Fibroblast of pulmonary artery (primary cell): Measurements from ENCODE around the gene CXCR3.
"Not testable (repeated sequence)": the region's sequence is repeated elsewhere in the genome, so short reads cannot be mapped to it uniquely, and the experiment has no call there.

Source experiments
- DNase-seq: peaks from one replicate; pipeline ENCODE4 v3.0.0-alpha.2; 2010; ENCODE audit warnings: low read depth
- H3K4me3 ChIP-seq: replicated peaks from 2 replicates; pipeline ENCODE4 v1.5.1; 2011; ENCODE audit warnings: low read depth, mild to moderate bottlenecking, control low read depth, low read length, moderate library complexity
- TF ChIP-seq, protein P1 (sequence below): IDR thresholded peaks from 2 replicates; pipeline ENCODE4 v1.5.1; 2011; ENCODE audit warnings: mild to moderate bottlenecking, control low read depth, low read length, inconsistent platforms; ENCODE audit errors: missing control alignments

Gene CXCR3

DNA sequence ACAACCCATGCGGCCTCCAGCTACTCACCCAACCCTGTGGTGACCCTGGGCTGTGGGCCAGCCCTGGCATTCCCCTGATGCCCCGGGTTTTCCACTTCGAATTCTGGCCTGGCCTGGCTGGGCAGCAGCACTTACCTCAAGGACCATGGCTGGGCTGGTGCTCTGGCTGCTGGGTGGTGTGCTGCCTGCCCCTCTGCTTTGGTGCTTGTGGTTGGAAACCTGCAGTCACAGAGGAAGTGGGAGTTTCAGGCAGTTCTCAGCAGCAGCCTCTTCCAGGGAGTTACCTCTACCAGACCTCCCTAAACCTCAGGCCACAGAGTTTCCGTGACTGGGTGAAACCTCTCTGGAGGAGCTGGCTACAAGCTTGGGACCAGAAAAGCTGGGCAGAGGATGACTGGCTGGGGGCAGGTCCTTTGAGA, at the start of gene CXCR3:
Gene CXCR3 (minus strand): TSS at position 209 of the 419 bp plus-strand sequence. CDS start 62 bp downstream, at position 147.
- no peak within 1 kb of the TSS for H3K4me3 ChIP-seq
- DNase-seq = peak; percentile 38
- TF ChIP-seq, protein P1, sequence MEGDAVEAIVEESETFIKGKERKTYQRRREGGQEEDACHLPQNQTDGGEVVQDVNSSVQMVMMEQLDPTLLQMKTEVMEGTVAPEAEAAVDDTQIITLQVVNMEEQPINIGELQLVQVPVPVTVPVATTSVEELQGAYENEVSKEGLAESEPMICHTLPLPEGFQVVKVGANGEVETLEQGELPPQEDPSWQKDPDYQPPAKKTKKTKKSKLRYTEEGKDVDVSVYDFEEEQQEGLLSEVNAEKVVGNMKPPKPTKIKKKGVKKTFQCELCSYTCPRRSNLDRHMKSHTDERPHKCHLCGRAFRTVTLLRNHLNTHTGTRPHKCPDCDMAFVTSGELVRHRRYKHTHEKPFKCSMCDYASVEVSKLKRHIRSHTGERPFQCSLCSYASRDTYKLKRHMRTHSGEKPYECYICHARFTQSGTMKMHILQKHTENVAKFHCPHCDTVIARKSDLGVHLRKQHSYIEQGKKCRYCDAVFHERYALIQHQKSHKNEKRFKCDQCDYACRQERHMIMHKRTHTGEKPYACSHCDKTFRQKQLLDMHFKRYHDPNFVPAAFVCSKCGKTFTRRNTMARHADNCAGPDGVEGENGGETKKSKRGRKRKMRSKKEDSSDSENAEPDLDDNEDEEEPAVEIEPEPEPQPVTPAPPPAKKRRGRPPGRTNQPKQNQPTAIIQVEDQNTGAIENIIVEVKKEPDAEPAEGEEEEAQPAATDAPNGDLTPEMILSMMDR = no peak

DNA sequence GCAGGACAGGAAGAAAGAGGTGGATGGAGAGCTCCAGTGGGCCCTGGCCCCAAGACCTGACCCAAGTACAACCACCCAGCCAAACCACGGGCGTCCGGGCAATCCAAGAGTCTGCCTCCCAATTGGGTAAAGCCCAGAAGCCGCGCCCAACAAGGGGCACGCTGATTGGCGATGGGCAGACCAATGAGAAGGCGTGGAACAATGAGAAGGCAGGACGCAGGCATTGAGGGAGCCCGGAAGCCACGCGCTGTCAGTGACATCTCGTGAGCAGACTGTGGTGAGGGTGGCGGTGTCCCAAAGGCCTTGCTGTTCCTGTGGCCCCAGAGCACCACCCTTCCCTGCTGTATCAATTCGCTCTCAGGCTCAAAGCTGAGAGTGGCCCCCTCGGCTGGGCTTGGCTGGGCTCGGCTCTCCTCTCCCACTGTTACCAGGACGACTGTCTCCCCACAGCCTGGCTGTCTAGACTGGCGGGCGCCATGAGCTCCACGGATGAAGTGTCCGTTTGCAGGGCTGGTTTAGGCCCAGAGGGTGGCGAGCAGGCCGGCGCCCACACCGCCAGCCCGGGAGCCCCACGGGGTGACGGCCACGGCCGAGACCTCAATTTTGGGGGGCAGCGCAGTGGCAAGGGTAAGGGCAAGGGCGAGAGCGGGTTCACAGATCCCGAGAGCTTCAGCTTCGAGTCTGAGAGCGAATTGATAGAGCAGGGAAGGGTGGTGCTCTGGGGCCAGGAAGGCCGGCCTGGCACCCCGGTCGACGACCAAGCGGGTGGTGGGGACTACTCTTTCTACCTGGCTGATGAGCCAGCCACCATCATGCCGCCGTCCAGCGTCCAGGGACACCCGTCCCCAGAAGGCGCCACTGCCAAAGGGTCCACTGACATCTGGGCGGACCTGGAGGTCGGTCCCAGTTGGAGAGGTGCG, 49.3 kb upstream of the CXCR3 start, which contains the start of gene LOC101059915:
Gene LOC101059915 (plus strand): TSS at position 219 of the 920 bp plus-strand sequence.
- TF ChIP-seq, protein P1 = no peak
- no peak for DNase-seq
- no peak within 1 kb of the TSS for H3K4me3 ChIP-seq

DNA sequence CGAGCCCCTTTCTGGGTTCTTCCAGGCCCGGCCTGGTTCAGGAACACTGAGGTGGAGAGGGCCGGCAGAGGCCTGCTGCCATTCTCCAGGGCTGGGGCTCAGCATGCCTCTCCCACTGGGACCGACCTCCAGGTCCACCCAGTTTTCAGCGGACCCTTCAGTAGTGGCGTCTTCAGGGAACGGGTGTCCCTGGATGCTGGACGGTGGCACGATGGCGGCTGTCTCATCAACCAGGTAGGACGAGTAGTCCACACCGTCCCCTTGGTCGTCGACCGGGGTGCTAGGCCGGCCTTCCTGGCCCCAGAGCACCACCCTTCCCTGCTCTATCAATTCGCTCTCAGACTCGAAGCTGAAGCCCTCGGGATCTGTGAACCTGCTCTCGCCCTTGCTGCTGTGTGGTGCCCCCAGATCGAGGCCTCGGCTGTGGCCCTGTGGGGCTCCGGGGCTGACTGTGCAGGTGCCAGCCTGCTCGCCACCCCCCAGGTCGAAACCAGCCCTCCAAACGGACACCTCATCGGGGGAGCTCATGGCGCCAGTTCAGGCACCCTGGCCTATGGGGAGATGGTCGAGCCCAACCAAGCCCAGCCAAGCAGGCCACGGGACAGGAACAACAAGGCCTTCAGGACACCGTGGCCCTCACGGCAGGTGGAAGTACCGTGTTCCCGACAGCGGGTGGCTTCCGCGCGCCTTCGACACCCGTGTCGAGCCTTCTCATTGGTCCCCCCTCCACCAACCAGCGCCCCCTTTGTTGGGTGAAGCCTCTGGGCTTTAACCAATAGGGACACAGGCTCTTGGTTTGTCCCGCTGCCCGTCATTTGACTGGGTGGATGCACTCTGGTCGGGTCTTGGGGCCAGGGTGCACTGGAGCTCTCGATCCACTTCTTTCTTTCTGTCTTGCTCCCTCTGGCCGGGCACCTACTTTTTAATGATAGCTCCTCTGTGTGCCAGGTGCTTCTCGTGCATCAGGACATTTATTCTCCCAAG, 48.2 kb upstream of the CXCR3 start:
- no peak overlapping the region for H3K4me3 ChIP-seq
- DNase-seq = no peak
- TF ChIP-seq, protein P1 = no peak

DNA sequence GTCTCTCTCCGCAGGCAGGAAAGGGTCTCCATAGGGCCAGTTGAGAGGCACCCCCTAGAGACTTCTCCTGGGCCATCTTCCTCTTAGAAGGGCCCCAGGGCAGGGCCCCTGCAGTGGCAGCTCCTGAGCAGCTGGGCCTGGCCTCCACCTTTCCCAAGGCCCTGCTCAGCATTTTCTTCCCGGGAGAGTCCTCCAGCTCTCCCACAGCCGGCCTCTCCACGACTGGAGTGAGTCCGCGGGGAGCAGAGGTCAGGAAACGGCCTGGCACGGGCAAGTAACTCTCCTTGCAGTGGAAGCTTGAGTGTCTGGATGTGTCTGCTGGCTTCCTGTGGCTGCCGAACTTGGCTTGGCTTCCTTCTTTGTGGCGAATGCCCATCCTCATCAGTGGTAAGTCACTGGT, 47.4 kb upstream of the CXCR3 start:
- no peak for DNase-seq
- H3K4me3 ChIP-seq = no peak overlapping the region
- TF ChIP-seq, protein P1 = no peak

DNA sequence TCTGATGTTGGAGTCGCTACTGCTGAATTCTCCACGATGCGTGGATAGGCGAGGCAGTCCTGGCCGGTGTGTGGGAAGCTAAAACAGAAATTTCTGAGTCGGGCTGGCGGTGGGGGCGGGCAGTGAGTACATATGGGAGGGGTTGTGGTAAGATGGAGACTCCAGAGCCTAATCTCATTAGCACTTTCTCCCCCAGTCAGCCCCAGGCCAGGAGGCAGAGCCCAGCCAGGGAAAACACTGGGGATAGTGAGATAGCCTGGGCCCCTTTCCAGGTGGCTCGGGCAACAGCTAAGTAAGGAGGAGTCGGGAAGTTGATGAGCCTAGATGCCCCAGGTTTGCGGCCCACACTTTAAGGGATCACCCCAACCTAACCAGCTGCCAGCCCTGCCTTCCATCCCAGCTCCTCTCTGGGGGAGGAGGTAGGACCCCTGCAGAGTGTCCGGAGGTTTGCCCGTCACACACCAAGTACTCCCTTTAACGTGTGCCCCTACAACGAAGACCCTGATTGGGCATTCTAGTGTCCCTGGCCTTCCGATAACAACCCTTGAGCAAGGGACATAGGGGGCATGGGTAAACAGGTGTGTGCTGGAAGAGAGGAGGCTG, 46.7 kb upstream of the CXCR3 start:
- DNase-seq = no peak
- TF ChIP-seq, protein P1 = no peak
- no peak overlapping the region for H3K4me3 ChIP-seq

DNA sequence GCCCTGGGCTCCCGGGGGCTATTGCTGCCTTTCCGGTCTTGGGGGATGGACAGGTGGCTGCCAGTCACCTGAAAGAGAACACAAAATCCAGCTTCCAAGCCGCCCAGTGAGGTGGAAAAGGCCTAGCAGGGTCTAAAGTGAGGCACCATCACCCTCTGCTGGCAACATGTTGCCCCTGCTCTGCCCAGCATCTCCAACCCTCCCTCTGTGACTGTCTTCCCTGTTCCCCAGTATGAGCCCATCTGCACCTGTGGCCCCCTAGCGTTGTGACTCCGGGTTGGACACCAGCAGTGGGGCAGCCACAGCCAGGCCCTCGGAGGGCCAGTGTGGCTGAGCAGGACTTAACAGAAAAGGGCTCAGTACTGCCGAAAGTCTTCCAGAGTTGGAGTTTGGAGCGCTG, 45.9 kb upstream of the CXCR3 start:
- TF ChIP-seq, protein P1 = peak; percentile 20
- H3K4me3 ChIP-seq, DNase-seq: not testable (repeated sequence)

DNA sequence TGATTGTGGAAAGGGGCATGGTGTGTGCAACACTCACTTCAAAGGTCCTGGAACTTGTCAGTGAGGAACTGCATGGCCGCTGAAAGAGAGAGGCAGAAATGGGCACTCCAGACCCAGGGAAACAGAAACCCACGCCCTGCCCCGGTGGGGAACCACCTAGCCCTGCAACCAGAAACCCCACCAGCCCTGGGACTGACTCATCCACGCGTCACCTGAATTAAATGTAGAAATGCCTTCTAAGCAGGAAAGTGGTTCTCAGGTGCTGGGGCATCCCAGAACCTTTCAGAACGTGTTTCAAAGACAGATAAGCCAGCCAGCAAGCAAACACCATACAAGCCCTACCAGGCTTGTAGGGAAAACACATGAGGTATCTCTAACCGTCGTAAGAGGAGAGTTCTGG, 44.9 kb upstream of the CXCR3 start:
- DNase-seq, H3K4me3 ChIP-seq: not testable (repeated sequence)

DNA sequence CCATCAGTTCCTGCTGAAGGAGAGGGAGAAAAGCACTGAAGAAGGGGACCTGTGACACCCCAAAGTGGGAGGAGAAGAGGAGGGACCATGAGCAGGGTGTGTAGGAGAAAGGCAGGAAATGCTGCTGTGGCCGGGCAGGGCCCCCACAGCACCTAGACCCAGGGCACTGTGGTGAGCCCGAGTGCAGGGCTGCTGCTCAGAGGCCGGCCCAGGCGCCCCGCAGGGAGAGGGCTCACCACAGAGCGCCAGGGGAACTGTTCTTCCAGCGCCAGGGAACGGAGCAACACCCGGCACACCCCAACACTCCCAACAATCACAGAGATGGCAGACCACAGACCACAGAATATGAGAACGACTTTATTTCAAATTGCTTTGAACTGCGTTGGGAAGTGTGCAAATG, 44.3 kb upstream of the CXCR3 start:
- not testable (repeated sequence) for DNase-seq, H3K4me3 ChIP-seq
